OCI-LY3 (cell line): ENCODE measurements around the gene MAPT.

ENCODE experiments used
- H2AFZ ChIP-seq: fragments of 200-600, 300-600 bp; shearing (Covaris generic); 2 replicates; pipeline ENCODE4 v1.6.0; 2014; ENCODE audit warnings: antibody characterized with exemption, low read depth, low read length
- H3K27ac ChIP-seq: fragments of 200-600, 300-600 bp; sonication (generic); 2 replicates; pipeline ENCODE4 v1.5.1; 2014; ENCODE audit warnings: mild to moderate bottlenecking, low read length, moderate library complexity, mixed read lengths
- H3K27me3 ChIP-seq: fragments of 200-600, 300-600 bp; sonication (generic); 2 replicates; pipeline ENCODE4 v1.6.1; 2014; ENCODE audit warnings: low read depth, low read length, mixed read lengths
- H3K36me3 ChIP-seq: fragments of 200-600, 300-600 bp; sonication (generic); replicated peaks from 2 replicates; pipeline ENCODE3; 2014; ENCODE audit warnings: low read depth, low read length, mixed read lengths
- H3K4me1 ChIP-seq: fragments of 300-600, 200-600 bp; sonication (generic); 2 replicates; pipeline ENCODE4 v1.6.1; 2014; ENCODE audit warnings: low read length, mixed read lengths
- H3K4me2 ChIP-seq: fragments of 200-600, 300-600 bp; sonication (generic); 2 replicates; pipeline ENCODE4 v1.6.1; 2014; ENCODE audit warnings: low read length, mixed read lengths
- H3K4me3 ChIP-seq: fragments of 300-600, 200-600 bp; sonication (generic); 2 replicates; pipeline ENCODE4 v1.5.1; 2014; ENCODE audit warnings: antibody characterized with exemption, mild to moderate bottlenecking, low read length, moderate library complexity
- H3K79me2 ChIP-seq: fragments of 300-600, 200-600 bp; shearing (Covaris generic); 2 replicates; pipeline ENCODE4 v1.6.1; 2014; ENCODE audit warnings: mild to moderate bottlenecking, low read length, mixed read lengths
- H3K9ac ChIP-seq: fragments of 300-600, 200-600 bp; shearing (Covaris generic); 2 replicates; pipeline ENCODE4 v1.6.0; 2014; ENCODE audit warnings: mild to moderate bottlenecking, low read length, moderate library complexity
- H3K9me3 ChIP-seq: fragments of 200-600, 300-600 bp; shearing (Covaris generic); 2 replicates; pipeline ENCODE4 v1.6.1; 2014; ENCODE audit warnings: low read length, mixed read lengths; ENCODE audit not compliant: insufficient read depth
- H4K20me1 ChIP-seq: fragments of 200-600, 300-600 bp; sonication (generic); 2 replicates; pipeline ENCODE4 v1.6.1; 2016; ENCODE audit warnings: low read length, mixed read lengths; ENCODE audit not compliant: insufficient read depth
- EZH2phosphoT487 ChIP-seq: fragments of 200-600 bp; shearing (Covaris generic); IDR thresholded peaks from 2 replicates; pipeline ENCODE4 v1.6.1; 2018; ENCODE audit warnings: antibody characterized with exemption, mixed run types, low read depth
- TF ChIP-seq, protein P1 (sequence below): fragments of 200-600, 300-600 bp; sonication (generic); IDR thresholded peaks from 2 replicates; pipeline ENCODE4 v1.5.1; 2014; ENCODE audit warnings: antibody characterized with exemption, low read length, low read depth

The MAPT gene

DNA sequence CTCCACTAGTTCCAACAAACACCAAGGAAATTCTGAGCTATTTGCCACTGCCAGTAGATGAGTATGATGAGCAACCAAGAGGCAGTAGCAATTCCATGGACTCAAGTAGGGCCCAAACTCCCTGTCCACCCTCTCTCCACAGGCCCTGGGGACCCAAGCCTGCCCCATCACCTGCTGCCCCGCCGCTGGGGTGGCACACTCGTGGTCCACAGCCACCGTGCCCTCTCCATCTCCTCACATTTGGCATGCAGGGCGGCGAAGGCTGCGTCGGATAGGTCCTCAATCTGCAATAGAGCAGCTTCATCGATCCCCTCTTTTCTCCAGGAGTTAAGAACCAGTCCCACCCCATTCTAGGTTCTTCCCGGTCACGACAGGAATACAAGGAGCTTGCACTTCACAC lies 138.6 kb downstream of the MAPT start:
- Histone ChIP-seq H3K9ac (no peak overlapping the region), H3K4me2 (no peak overlapping the region), H4K20me1 (peaks cover 5% of the 10 kb centered on the region; the same call in 1 of the 2 replicates), H3K9me3 (no peaks in the 10 kb centered on the region), H3K27me3 (no peaks in the 10 kb centered on the region), H2AFZ (no peak overlapping the region), H3K27ac (no peak overlapping the region), H3K36me3 (peaks cover 68% of the 10 kb centered on the region), H3K4me1 (no peaks in the 10 kb centered on the region), H3K4me3 (no peak overlapping the region), H3K79me2 (no peaks in the 10 kb centered on the region)
- TF ChIP-seq EZH2phosphoT487 = no peak
- TF ChIP-seq, protein P1, sequence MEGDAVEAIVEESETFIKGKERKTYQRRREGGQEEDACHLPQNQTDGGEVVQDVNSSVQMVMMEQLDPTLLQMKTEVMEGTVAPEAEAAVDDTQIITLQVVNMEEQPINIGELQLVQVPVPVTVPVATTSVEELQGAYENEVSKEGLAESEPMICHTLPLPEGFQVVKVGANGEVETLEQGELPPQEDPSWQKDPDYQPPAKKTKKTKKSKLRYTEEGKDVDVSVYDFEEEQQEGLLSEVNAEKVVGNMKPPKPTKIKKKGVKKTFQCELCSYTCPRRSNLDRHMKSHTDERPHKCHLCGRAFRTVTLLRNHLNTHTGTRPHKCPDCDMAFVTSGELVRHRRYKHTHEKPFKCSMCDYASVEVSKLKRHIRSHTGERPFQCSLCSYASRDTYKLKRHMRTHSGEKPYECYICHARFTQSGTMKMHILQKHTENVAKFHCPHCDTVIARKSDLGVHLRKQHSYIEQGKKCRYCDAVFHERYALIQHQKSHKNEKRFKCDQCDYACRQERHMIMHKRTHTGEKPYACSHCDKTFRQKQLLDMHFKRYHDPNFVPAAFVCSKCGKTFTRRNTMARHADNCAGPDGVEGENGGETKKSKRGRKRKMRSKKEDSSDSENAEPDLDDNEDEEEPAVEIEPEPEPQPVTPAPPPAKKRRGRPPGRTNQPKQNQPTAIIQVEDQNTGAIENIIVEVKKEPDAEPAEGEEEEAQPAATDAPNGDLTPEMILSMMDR = no peak

DNA sequence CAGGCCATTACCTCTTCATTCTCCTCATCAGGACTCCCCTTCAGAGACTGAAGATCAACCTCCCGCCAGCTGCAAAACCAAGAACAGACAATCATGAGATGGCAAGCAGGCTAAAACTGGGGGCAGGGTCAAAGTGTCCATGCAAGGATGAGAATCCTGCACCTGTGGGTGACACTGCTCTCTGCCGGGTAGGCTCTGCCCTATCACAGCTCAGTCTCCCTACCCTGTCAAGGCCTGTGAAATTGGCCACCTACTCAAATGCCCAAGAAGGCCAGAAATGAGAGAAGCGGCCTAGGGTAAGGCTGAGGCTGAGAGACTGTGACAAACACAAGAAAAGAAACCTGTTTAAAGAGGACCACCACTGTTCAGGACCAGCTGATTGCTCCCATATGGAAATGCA lies 139.0 kb downstream of the MAPT start:
- TF ChIP-seq EZH2phosphoT487 = no peak
- TF ChIP-seq, protein P1 = no peak
- Histone ChIP-seq H4K20me1 (peaks cover 5% of the 10 kb centered on the region; the same call in 1 of the 2 replicates), H2AFZ (no peak overlapping the region), H3K27me3 (no peaks in the 10 kb centered on the region), H3K9me3 (no peaks in the 10 kb centered on the region), H3K36me3 (peaks cover 73% of the 10 kb centered on the region), H3K4me3 (no peak overlapping the region), H3K27ac (no peak overlapping the region), H3K79me2 (no peaks in the 10 kb centered on the region), H3K4me2 (no peak overlapping the region), H3K9ac (no peak overlapping the region), H3K4me1 (no peaks in the 10 kb centered on the region)

GRCh38 chr17:46035112-46035818 lies 140.9 kb downstream of the MAPT start:
- Histone ChIP-seq H3K27ac (no peak overlapping the region), H3K9me3 (no peaks in the 10 kb centered on the region), H3K4me2 (no peak overlapping the region), H4K20me1 (0 out of 2 replicates have a peak, but pooled peaks cover 4% of the 10 kb centered on the region), H3K4me3 (no peak overlapping the region), H3K9ac (no peak overlapping the region), H3K4me1 (no peaks in the 10 kb centered on the region), H2AFZ (no peak overlapping the region), H3K36me3 (peaks cover 87% of the 10 kb centered on the region), H3K79me2 (no peaks in the 10 kb centered on the region; the same call in 1 of the 2 replicates), H3K27me3 (no peaks in the 10 kb centered on the region)
- TF ChIP-seq EZH2phosphoT487 = no peak
- TF ChIP-seq, protein P1 = no peak

DNA sequence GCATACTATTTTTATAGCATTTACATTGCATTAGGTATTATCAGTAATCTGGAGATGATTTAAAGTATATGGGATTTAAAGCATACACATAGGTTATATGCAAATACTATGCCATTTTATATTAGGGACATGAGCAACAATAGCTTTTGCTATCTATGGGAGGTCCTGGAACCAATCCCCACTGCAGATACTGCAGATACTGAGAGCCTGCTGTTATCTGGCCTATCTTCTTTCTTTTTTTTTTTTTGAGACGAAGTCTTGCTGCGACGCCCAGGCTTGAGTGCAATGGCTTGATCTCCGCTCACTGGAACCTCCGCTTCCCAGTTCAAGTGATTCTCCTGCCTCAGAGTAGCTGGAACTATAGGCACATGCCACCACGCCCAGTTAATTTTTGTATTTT lies 142.1 kb downstream of the MAPT start:
- Histone ChIP-seq H3K79me2 (no peaks in the 10 kb centered on the region; the same call in 1 of the 2 replicates), H3K36me3 (peaks cover 87% of the 10 kb centered on the region), H3K4me1 (no peaks in the 10 kb centered on the region), H3K27me3 (no peaks in the 10 kb centered on the region), H3K9ac (no peak overlapping the region), H3K4me2 (no peak overlapping the region), H2AFZ (no peak overlapping the region), H3K9me3 (no peaks in the 10 kb centered on the region), H3K27ac (no peak overlapping the region), H3K4me3 (no peak overlapping the region), H4K20me1 (0 out of 2 replicates have a peak, but pooled peaks cover 4% of the 10 kb centered on the region)
- no peak for TF ChIP-seq EZH2phosphoT487
- TF ChIP-seq, protein P1 = no peak
